Central memory CD4-positive, alpha-beta T cell (primary cell): ENCODE measurements around the gene TBPL1.
"Not testable (repeated sequence)": the region's sequence is repeated elsewhere in the genome, so short reads cannot be mapped to it uniquely, and the experiment has no call there.

Experiments
- DNase-seq: peaks from one replicate; pipeline ENCODE4 v3.0.0; 2022

TBPL1 gene

DNA sequence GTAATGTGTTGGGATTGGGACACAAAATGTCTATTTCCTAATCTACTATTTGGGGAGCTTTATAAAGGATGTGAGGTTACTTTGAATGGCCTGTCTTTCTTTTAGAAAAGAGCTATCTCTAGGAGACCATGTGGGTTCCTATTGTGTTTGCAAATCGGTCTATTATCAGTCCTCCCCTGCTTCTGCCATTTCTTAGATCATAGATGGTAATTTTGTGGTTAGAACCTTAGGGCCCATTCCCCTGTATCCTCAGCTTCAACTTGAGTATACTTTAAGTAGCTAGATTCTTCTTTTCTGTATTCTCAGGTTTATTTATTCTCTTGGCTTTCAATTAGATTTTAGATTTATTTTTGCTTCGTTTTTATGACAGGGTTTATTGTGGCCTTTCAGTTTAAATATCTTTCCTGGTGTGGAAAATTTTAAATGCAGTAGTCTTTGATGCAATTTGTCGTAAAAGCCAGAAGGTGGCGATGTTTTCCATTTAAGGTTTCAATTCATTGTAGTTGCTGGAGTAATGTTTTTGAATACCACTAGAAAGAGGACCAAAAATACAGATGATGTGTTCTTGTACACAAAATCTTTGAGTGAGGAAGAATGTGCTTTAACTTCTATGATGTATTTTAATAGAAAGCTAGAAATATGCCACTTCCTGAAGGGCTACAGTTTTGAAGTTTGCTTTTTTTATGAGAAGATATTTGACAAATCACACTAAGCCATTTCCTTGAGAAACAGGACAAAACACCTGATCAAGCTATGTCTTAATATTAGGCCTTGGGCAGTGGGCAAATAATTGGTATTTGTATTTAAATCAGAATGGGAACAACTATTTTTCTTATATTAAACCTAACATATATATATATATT lies 20.3 kb downstream of the TBPL1 start:
- peak; percentile 44 for DNase-seq

DNA sequence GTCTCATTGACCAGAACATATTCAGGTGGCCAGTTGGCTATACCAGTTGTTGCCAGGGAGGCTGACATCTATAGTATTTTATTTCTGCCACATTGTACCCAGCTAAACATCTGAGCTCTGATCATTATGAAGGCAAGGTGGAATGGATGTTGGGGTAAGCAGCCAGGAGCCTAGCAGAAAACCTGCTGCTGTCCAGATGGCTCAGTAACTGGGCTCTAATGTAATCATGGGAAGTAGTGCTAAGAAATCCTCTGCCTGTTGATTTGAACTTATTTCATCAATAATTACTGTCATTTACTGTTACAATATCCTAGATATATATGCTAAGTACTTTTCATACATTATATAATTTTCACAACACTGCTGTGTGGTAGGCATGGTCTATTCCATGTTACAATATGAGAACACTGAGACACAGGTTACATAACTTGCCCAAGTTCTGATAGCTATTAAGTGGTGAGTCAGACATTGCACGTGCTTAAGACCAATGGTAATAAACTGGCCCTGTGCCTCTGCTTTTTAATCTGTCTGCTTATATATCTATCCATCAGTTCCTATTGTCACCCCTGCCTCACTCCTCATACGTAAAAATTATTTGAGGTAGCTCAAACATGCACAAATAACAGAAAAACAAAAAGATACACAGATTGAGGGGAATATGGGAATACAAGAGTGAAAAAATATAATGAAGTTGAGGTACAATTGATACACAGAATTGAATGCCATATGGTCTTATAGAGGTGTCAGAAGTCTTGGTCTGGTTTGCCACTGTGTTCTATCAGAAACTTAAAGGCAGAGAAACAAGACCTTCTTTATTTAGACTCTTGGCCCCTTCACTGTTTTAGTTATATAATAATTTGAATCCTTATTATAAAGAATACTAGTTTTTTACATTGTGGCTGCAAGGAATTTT lies 25.2 kb downstream of the TBPL1 start:
- DNase-seq, result no peak

- no peak for DNase-seq
These were observed 25.8 kb downstream of the TBPL1 start for GRCh38 chr6:133978896-133979240.

DNA sequence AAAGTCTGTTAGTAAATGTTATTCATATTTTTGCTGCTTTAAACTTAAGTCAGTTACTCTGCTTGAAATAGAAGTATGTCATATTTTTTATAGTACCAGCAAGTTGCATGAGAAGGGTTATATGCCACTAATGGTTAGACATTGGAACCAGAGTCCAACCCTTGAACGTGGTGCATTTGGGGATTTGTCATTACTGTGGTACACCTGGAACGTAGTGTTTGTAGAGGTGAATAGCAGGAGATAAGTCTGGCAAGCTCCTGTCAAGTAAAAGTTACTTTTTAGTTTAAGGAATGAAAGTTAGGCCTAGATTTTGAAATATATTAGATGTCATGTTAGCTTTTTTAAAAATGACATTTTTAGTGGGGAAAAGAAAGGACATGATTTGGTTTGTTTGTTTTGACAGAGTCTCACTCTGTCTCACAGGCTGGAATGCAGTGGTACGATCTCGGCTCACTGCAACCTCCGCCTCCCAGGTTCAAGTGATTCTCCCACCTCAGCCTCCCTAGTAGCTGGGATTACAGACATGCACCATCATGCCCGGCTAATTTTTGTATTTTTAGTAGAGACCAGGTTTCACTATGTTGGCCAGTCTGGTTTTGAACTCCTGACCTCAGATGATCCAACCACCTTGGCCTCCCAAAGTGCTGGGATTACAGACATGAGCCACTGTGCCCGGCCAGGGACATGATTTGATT lies 26.4 kb downstream of the TBPL1 start:
- DNase-seq, result not testable (repeated sequence)

- DNase-seq, result no peak
These were observed 27.1 kb downstream of the TBPL1 start for GRCh38 chr6:133980168-133980567.

- peak; percentile 33 for DNase-seq
These were observed 30.3 kb downstream of the TBPL1 start for GRCh38 chr6:133983099-133983939.

DNA sequence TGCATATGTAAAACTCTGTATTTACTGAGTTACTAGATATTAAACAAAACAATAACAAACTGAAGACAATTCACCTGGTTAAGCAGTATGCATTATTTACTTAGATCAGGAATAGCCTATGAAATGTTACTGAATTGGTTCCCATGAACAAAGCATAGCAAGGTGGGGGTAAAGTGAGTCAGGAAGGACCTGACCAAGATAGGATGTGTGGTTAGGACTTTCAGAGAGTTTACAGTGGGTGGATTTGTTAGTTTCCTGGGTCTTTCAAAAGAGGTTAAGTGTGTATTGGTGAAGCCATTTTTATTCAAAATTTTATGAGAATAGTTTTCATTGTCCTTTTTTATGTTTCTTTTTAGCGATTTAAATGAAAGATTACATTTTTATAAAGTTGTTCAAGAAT lies 32.9 kb downstream of the TBPL1 start:
- DNase-seq, result no peak

GRCh38 chr6:133986942-133987341 lies 33.9 kb downstream of the TBPL1 start:
- DNase-seq, result no peak

- no peak for DNase-seq
These were observed 36.5 kb downstream of the TBPL1 start for GRCh38 chr6:133989525-133989924.

GRCh38 chr6:133990321-133990720 lies 37.3 kb downstream of the TBPL1 start:
- no peak for DNase-seq

- DNase-seq, result no peak
These were observed 38.1 kb downstream of the TBPL1 start for GRCh38 chr6:133991096-133991593.

DNA sequence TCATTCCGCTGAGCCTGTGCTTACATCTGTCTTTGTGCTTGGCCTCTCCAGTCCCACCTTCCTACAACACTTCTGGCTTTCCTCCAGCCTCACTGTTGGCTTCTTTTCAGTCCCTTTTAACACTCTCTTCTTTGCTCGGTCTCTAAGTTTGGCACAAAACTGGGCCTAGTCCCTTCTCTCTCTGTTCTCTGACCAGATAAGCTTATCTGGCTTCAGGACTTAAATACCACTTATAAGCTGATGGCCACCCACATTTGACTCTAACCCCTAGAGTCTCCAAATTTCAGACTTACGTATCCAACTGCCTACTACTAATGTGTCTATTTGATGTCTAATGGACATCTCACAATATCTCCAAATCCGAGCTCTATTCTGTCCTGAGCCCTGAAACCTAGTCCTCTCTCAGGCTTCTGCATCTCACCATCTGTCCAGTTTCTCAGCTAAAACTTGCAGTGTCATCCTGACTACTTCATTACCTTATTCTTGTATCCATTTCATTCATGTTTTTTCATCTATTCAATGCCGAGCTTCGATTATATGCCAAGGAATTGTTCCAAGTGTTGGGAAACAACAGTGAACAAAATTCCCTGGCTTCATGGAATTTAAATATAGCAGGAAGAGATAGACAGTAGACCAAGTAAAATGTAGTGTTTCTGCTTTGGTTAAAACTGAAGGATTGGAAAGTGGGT lies 40.1 kb downstream of the TBPL1 start:
- DNase-seq, result no peak

GRCh38 chr6:133995296-133995695 lies 42.3 kb downstream of the TBPL1 start:
- DNase-seq, result no peak

DNA sequence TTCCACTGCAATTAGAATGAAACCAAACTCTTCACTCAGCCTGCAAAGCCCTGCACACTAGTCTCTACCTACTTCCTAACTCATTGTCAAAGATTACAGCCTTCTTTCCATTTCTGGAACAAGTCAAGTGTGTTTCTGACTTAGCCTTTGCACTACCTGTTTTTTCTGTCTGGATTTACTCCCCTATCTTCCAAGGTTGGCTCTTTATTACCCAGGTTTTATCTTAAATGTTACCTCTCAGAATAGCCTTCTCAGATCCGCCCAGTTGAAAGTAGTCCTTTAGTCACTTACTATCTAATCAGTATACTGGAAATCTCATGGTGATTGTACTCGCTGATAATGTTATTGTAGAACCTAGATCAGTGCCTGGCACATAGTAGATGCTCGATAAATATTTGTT lies 42.7 kb downstream of the TBPL1 start:
- DNase-seq, result no peak

- no peak for DNase-seq
These were observed 44.2 kb downstream of the TBPL1 start for GRCh38 chr6:133997267-133997666.

GRCh38 chr6:133999305-133999704 lies 46.3 kb downstream of the TBPL1 start:
- DNase-seq, result no peak

- no peak for DNase-seq
These were observed 47.4 kb downstream of the TBPL1 start for GRCh38 chr6:134000443-134000842.

DNA sequence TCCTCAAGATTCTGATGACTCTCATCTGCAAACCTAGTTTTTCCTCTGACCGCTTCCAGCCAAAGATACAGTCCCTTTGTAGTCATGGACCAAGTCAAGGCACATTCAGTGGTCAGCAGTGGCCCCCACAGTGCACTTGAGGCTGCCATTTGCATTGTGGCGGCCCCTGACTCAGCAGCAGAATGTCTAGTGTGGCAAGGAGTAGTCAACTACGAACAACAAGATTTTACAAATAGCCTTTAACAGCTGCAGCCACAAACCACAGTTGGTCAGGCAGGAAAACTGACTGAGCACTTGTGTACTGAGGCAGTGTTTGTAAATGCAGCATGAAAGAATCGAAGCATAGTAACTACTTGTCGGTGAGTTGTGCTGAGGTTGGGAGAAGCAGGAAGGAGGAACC lies 49.8 kb downstream of the TBPL1 start:
- no peak for DNase-seq

DNA sequence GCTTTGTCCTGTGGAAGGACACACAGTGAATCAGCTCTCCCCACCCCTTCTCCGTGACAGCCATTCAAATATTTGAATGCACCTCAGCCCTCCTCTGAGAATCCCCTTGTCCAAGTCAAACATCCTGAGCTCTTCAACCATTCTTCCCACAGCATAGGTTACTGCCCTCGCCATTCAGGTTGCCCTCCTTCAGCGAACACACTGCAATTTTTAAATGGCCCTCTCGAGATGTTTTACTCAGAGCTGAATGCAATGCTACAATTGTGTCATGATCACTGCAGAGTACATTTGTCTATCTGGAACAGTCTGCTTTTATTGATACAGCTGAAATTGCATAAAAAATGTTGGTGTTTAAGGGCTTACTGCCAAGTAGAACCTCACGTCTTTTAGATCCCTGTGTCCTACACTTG lies 50.5 kb downstream of the TBPL1 start:
- DNase-seq, result no peak

DNA sequence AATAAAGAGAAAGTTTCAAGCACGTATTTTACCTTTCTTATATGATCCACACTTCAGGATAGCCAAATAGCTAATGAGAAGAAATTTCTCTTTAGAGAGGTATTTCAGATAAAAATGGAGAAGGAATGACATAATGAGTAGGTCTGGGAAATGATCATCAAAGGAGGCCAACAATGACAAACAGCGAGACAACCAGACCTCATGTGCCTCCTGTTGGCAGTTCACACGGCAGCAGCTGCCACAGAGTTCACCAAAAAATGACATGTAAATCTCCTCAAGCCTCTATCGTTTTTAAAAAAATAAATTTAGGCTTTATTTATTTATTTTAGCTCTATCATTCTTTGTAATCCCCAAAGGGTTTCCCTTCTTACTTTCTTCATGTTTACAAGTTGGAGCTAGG lies 51.7 kb downstream of the TBPL1 start:
- no peak for DNase-seq

- DNase-seq, result no peak
These were observed 52.8 kb downstream of the TBPL1 start for GRCh38 chr6:134005800-134006199.

DNA sequence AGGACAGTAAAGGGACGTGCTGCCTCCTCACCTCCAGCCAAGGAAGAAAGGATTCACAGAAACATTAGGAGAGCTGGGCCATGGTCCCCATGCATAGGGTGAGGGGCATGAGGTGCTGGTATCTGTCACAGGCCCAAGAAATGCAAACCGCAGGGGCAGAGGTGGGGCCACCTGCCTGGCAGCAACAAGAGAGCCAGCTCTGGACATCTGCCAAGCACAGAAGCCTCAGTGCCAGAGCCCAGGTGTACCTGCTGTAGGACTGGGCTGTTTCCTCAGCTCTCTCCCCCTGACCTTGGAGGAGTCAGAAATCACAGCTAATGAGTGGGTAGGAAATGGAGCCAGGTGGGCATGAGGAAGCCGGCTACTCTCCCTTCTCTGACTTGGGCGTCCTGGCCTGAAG lies 54.1 kb downstream of the TBPL1 start:
- DNase-seq, result no peak
